Epithelial cell of esophagus (primary cell): Measurements from ENCODE around the gene RXRA.
A peak's percentile ranks its signal among the peaks of the same experiment; 100 is the strongest.

Experiments
- DNase-seq: peaks from one replicate; pipeline ENCODE4 v3.0.0; 2010; ENCODE audit warnings: low read depth
- H3K4me3 ChIP-seq: 2 replicates; pipeline ENCODE4 v1.5.1; 2011; ENCODE audit warnings: mild to moderate bottlenecking, low read length, control low read depth
- CTCF ChIP-seq: IDR thresholded peaks from 2 replicates; pipeline ENCODE4 v1.5.1; 2011; ENCODE audit warnings: low read depth, mild to moderate bottlenecking, low read length, control low read depth, inconsistent platforms; ENCODE audit not compliant: insufficient read depth; ENCODE audit errors: missing control alignments

The RXRA gene

GRCh38 chr9:134396258-134396742 lies 70.0 kb downstream of the RXRA start:
- no peak overlapping the region for H3K4me3 ChIP-seq
- TF ChIP-seq CTCF = no peak
- no peak for DNase-seq

- H3K4me3 ChIP-seq = no peak overlapping the region
These were observed 70.6 kb downstream of the RXRA start for GRCh38 chr9:134396825-134397224.

GRCh38 chr9:134398756-134399155 lies 72.5 kb downstream of the RXRA start:
- DNase-seq = no peak
- H3K4me3 ChIP-seq = no peak overlapping the region
- no peak for TF ChIP-seq CTCF

More at GRCh38 chr9:134396825-134397224, 70.6 kb downstream of the RXRA start:
- no peak for TF ChIP-seq CTCF
- no peak for DNase-seq

GRCh38 chr9:134399435-134400056 lies 73.3 kb downstream of the RXRA start:
- TF ChIP-seq CTCF = peak; percentile 73
- no peak overlapping the region for H3K4me3 ChIP-seq
- DNase-seq = peak; percentile 62

- DNase-seq = no peak
- no peak overlapping the region for H3K4me3 ChIP-seq
- TF ChIP-seq CTCF = no peak
These were observed 74.0 kb downstream of the RXRA start for GRCh38 chr9:134400283-134400682.

GRCh38 chr9:134401391-134401790 lies 75.1 kb downstream of the RXRA start:
- no peak for DNase-seq
- H3K4me3 ChIP-seq = no peak overlapping the region
- TF ChIP-seq CTCF = no peak

GRCh38 chr9:134402182-134402581 lies 75.9 kb downstream of the RXRA start:
- no peak overlapping the region for H3K4me3 ChIP-seq
- no peak for DNase-seq
- TF ChIP-seq CTCF = no peak
